ENCODE data around the gene CSMD2.

DNA sequence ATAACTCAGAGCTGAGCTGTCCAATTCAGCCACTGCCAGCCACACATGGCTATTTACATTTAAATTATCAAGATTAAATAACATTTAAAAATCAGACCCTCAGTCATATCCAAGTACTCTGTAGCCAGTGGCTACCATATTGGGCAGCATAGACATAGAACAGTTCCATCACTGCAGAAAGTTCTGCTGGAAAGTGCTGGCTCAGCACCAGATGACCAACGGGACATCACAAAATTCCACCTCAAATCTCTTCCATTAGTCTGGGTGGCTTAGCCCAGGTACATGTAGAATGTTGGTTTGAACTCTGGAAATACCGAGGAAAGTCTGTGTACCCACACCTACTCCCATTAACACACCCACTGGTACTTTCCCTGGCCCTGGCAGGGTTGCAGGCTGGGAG, 563.3 kb downstream of the CSMD2 start:
- no peak for TF ChIP-seq TCF7L2 (IDR thresholded peaks at IDR 0.05; ENCODE audit: borderline replicate concordance, extremely low read depth, insufficient read depth, insufficient read length)
- TF ChIP-seq, protein P1, sequence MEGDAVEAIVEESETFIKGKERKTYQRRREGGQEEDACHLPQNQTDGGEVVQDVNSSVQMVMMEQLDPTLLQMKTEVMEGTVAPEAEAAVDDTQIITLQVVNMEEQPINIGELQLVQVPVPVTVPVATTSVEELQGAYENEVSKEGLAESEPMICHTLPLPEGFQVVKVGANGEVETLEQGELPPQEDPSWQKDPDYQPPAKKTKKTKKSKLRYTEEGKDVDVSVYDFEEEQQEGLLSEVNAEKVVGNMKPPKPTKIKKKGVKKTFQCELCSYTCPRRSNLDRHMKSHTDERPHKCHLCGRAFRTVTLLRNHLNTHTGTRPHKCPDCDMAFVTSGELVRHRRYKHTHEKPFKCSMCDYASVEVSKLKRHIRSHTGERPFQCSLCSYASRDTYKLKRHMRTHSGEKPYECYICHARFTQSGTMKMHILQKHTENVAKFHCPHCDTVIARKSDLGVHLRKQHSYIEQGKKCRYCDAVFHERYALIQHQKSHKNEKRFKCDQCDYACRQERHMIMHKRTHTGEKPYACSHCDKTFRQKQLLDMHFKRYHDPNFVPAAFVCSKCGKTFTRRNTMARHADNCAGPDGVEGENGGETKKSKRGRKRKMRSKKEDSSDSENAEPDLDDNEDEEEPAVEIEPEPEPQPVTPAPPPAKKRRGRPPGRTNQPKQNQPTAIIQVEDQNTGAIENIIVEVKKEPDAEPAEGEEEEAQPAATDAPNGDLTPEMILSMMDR (IDR thresholded peaks at IDR 0.05 in 2 of 3, conservative IDR thresholded peaks at IDR 0.05 in 1 of 3; ENCODE audit: borderline replicate concordance in 1 of 3, insufficient read depth in 1 of 3, low read depth in 2 of 3, low read length in 2 of 3) = no peak
- TF ChIP-seq, protein P2, sequence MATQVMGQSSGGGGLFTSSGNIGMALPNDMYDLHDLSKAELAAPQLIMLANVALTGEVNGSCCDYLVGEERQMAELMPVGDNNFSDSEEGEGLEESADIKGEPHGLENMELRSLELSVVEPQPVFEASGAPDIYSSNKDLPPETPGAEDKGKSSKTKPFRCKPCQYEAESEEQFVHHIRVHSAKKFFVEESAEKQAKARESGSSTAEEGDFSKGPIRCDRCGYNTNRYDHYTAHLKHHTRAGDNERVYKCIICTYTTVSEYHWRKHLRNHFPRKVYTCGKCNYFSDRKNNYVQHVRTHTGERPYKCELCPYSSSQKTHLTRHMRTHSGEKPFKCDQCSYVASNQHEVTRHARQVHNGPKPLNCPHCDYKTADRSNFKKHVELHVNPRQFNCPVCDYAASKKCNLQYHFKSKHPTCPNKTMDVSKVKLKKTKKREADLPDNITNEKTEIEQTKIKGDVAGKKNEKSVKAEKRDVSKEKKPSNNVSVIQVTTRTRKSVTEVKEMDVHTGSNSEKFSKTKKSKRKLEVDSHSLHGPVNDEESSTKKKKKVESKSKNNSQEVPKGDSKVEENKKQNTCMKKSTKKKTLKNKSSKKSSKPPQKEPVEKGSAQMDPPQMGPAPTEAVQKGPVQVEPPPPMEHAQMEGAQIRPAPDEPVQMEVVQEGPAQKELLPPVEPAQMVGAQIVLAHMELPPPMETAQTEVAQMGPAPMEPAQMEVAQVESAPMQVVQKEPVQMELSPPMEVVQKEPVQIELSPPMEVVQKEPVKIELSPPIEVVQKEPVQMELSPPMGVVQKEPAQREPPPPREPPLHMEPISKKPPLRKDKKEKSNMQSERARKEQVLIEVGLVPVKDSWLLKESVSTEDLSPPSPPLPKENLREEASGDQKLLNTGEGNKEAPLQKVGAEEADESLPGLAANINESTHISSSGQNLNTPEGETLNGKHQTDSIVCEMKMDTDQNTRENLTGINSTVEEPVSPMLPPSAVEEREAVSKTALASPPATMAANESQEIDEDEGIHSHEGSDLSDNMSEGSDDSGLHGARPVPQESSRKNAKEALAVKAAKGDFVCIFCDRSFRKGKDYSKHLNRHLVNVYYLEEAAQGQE (IDR thresholded peaks at IDR 0.05; ENCODE audit: low read depth) = no peak
- TF ChIP-seq EZH2 (IDR thresholded peaks at IDR 0.05) = no peak
- no peak for TF ChIP-seq POLR2A (IDR thresholded peaks at IDR 0.05; ENCODE audit: borderline replicate concordance, extremely low read depth, insufficient read depth, insufficient read length)
- TF ChIP-seq POLR2AphosphoS5 (IDR thresholded peaks at IDR 0.05; ENCODE audit: low read depth, low read length) = no peak
